Measurements from ENCODE around the gene CCL1. TPM values are rescaled to one million over a fixed set of nuclear protein-coding genes. Genes with fewer than 3 reads are reported as not detected.

CCL1 gene
- total and polyA plus RNA-seq, 9 of the 15 experiments (the other 6 are each of a cell fraction or from before 2014, with no cell fraction given), result 0.45 TPM; not detected in 8

DNA sequence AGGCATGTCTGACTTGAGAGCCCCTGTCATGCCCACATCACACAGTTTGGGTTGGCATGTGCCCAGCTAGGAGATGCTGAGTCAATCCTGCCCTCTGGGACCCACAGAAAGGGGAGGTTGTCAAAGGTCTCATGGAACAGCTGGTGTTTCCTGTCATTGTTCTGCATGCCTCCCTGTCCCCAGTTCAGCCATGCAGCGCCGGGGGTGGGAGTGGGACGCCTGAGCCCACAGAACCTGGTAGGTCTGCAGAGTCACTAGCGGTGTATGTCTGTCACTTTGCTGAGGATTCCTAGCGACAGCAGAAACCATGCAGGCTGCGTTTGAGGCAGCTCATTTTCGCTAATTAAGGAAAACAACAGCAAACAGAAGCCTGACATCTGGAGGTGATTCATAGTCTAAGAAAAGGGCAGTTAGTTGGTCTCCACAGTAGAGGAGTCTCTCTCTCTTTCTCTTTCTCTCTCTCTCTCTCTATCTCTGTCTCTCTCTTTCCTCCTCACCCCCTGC lies 19.6 kb upstream of the CCL1 start:
- 42% methylated on average over 7 of the region's 7 CpGs for WGBS (ENCODE audit: insufficient coverage, low coverage, missing lambda C conversion rate)
- ATAC-seq, result no peak
- H3K4me3 ChIP-seq, result no peak overlapping the region
- peaks cover 0 to 2% of the 10 kb centered on the region in 2 experiments; a peak in 1 of 5 replicates for H3K27me3 ChIP-seq (ENCODE audit: control insufficient read depth in 2 of 2, insufficient read depth in 2 of 2, low read length in 2 of 2)
- no peak overlapping the region for H3K9ac ChIP-seq (ENCODE audit: insufficient read depth in 1 of 2, low read depth in 2 of 2, low read length in 2 of 2)
- FAIRE-seq, result peak; percentile 67
- no peaks in the 10 kb centered on the region for H3K36me3 ChIP-seq (ENCODE audit: control insufficient read depth, insufficient read depth, low read length)
- TF ChIP-seq MEIS2 (IDR thresholded peaks at IDR 0.05; ENCODE audit: partially characterized antibody) (peak; percentile 51), YBX1 (IDR thresholded peaks at IDR 0.05) (no peak), RBBP5 (IDR thresholded peaks at IDR 0.05; ENCODE audit: borderline replicate concordance, insufficient read depth, low read length, poor library complexity, severe bottlenecking) (no peak), RBFOX2 (IDR thresholded peaks at IDR 0.05; ENCODE audit: low read depth, low read length) (no peak)
- TF ChIP-seq, protein P1, sequence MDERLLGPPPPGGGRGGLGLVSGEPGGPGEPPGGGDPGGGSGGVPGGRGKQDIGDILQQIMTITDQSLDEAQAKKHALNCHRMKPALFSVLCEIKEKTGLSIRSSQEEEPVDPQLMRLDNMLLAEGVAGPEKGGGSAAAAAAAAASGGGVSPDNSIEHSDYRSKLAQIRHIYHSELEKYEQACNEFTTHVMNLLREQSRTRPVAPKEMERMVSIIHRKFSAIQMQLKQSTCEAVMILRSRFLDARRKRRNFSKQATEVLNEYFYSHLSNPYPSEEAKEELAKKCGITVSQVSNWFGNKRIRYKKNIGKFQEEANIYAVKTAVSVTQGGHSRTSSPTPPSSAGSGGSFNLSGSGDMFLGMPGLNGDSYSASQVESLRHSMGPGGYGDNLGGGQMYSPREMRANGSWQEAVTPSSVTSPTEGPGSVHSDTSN (CRISPR knock-in tag; IDR thresholded peaks at IDR 0.05; ENCODE audit: low read depth), result no peak
- TF ChIP-seq, protein P1 (tag; conservative IDR thresholded peaks at IDR 0.05; ENCODE audit: low read depth), result 0 out of 2 replicates have a peak, but pooled peaks have one; percentile 36
- TF ChIP-seq, protein P2, sequence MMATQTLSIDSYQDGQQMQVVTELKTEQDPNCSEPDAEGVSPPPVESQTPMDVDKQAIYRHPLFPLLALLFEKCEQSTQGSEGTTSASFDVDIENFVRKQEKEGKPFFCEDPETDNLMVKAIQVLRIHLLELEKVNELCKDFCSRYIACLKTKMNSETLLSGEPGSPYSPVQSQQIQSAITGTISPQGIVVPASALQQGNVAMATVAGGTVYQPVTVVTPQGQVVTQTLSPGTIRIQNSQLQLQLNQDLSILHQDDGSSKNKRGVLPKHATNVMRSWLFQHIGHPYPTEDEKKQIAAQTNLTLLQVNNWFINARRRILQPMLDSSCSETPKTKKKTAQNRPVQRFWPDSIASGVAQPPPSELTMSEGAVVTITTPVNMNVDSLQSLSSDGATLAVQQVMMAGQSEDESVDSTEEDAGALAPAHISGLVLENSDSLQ (IDR thresholded peaks at IDR 0.05), result peak; percentile 22; the same call in 1 of the 2 replicates
- no peaks in the 10 kb centered on the region for H3K79me2 ChIP-seq (ENCODE audit: control insufficient read depth, insufficient read depth, low read length)
- H3K4me2 ChIP-seq (ENCODE audit: insufficient read depth, low read length), result peak overlapping the region; percentile 10; the same call in 1 of the 2 replicates
- in situ Hi-C loops (cut with MboI) (no loop called here), intact Hi-C loops (cut with micrococcal nuclease) (no loop called here)
- peaks cover 3 to 36% of the 10 kb centered on the region in 2 experiments; a peak in 3 of 5 replicates for H3K4me1 ChIP-seq (replicated peaks in 1 of 2; ENCODE audit: control insufficient read depth in 2 of 2, insufficient read depth in 2 of 2, low read length in 2 of 2)
- H3K9me1 ChIP-seq (ENCODE audit: control insufficient read depth, insufficient read depth, low read length), result no peaks in the 10 kb centered on the region
- CTCF ChIA-PET (ENCODE audit: low intra/inter-chr PET ratio), result no interaction called here
- no TSS peak for BruUV-seq (replicated peaks)
- no peaks in the 10 kb centered on the region for H4K20me1 ChIP-seq (replicated peaks; ENCODE audit: control insufficient read depth, insufficient read depth, low read length)
- no peak for DNase-seq (ENCODE audit: extremely low read depth in 1 of 4, low spot score in 3 of 4)
- H2AFZ ChIP-seq (ENCODE audit: low read depth, low read length), result peak overlapping the region; percentile 75; the same call in 1 of the 2 replicates
- H3K27ac ChIP-seq (ENCODE audit: extremely low read depth, low read depth, low read length), result peak overlapping the region; percentile 36; the same call in 1 of the 3 replicates
- POLR2A ChIA-PET, result no interaction called here
- H3K9me3 ChIP-seq (replicated peaks; ENCODE audit: control insufficient read depth, insufficient read depth, low read depth, low read length), result no peaks in the 10 kb centered on the region

Data from K562 (cell line).